Measurements from ENCODE around the gene GPR152. TPM values are rescaled to one million over a fixed set of nuclear protein-coding genes. Genes with fewer than 3 reads are reported as not detected.
A peak's percentile ranks its signal among the peaks of the same experiment; 100 is the strongest.

Gene GPR152
- total RNA-seq, 2 experiments from 2014 or later: not detected

DNA sequence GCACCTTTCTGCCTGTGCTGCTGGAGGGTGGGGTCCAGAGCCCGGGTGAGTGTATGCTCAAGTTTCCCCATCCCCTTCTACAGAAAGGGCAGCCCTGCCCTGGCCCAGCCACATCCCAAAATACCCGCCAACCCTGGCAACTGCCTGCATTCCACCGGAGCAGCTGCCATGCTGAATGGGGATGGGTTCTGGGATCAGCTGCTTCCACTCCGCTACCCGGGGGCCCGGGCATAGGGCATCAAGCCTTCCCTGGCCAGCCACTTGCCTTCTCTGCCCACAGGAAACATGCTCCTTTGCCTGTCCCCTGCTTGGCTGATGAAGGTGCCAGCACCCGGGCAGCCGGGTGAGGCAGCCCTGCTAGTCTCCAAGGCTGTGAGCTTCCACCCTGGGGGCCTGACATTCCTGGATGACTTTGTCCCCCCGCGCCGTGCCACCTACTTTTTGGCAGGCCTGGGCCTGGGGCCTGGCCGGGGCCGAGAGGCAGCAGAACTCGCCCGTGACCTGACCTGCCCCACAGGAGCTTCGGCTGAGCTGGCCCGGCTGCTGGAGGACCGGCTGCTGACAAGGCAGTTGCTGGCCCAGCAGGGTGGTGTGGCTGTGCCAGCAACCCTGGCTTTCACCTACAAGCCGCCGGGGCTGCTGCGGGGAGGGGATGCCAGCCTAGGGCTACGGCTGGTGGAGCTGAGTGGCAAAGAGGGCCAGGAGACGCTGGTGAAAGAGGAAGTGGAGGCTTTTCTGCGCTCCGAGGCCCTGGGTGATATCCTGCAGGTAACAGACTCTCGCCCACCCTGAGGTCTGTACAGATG is 33.9 kb downstream of the GPR152 start:
- H3K4me1 Mint-ChIP-seq (ENCODE audit: low read depth): peaks cover 63% of the 10 kb centered on the region
- Histone ChIP-seq H3K4me3 (ENCODE audit: low read length) (peak overlapping the region; percentile 50), H3K9me3 (ENCODE audit: control insufficient read depth in 1 of 2, insufficient read depth in 1 of 2, low read length in 2 of 2) (no peaks in the 10 kb centered on the region), H3K36me3 (ENCODE audit: insufficient read depth, low read length) (no peaks in the 10 kb centered on the region), H3K4me1 (ENCODE audit: insufficient read depth, low read length) (peaks cover 72% of the 10 kb centered on the region), H3K27me3 (ENCODE audit: control insufficient read depth in 1 of 2, insufficient read depth in 2 of 2, low read length in 2 of 2) (no peaks in the 10 kb centered on the region), H3K27ac (ENCODE audit: low read depth in 1 of 2, low read length in 2 of 2) (peak overlapping the region; percentile 52 to 79)
- DNase-seq (peak in 10 of 14 experiments; percentile 39 to 70 (median 52)), ATAC-seq (ENCODE audit: poor library complexity) (peak; percentile 9)
- TF ChIP-seq, protein P1, sequence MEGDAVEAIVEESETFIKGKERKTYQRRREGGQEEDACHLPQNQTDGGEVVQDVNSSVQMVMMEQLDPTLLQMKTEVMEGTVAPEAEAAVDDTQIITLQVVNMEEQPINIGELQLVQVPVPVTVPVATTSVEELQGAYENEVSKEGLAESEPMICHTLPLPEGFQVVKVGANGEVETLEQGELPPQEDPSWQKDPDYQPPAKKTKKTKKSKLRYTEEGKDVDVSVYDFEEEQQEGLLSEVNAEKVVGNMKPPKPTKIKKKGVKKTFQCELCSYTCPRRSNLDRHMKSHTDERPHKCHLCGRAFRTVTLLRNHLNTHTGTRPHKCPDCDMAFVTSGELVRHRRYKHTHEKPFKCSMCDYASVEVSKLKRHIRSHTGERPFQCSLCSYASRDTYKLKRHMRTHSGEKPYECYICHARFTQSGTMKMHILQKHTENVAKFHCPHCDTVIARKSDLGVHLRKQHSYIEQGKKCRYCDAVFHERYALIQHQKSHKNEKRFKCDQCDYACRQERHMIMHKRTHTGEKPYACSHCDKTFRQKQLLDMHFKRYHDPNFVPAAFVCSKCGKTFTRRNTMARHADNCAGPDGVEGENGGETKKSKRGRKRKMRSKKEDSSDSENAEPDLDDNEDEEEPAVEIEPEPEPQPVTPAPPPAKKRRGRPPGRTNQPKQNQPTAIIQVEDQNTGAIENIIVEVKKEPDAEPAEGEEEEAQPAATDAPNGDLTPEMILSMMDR (IDR thresholded peaks at IDR 0.05): no peak
- peak overlapping the region; percentile 94 for H3K27ac Mint-ChIP-seq
- ChIA-PET POLR2A (interaction anchor here (0.6 to 12.5 kb wide), 18 partner anchors 11 to 179 kb away, joined by 3 to 411 read pairs (median 4); partner anchors contain the start of genes AIP, CORO1B, POLD4 and PPP1CA), CTCF (interaction anchor here (6.0 kb wide), 1 partner anchor 15 kb away, joined by 46 read pairs; the partner anchor contains the start of genes PPP1CA and TBC1D10C)
- intact Hi-C loops (cut with DNase I, micrococcal nuclease): loop anchor here in 1 of 2 experiments (5.0 kb wide), 3 partner anchors 49 to 89 kb away; partner anchors contain the start of genes AIP, CDK2AP2, PITPNM1 and TMEM134
- H3K9me3 Mint-ChIP-seq: no peaks in the 10 kb centered on the region
- H3K27me3 Mint-ChIP-seq: no peaks in the 10 kb centered on the region
- peak overlapping the region; percentile 90 for H3K4me3 Mint-ChIP-seq
- H3K36me3 Mint-ChIP-seq (ENCODE audit: low read depth): peaks cover 4% of the 10 kb centered on the region

DNA sequence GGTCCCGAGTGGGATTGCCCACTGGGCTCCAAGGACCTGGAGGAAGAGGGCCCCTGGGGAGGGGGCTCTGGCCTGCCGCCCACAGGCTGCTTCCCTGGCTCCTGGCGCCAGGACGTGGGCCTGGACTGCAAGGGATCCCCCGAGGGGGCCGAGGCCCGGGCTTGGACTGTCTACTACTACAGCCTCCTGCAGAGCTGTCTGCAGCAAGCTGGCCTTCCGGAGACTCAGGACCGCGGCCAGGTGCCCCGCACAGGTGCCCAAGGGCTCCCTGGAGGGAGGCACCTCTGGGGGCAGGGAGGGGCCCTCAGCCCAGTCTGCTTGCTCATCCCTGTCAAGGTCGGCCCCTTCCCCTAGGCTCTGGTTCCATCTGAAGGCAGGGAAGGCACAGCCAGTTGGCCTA is 35.1 kb downstream of the GPR152 start:
- peaks cover 67% of the 10 kb centered on the region for H3K4me1 Mint-ChIP-seq (ENCODE audit: low read depth)
- TF ChIP-seq, protein P1 (IDR thresholded peaks at IDR 0.05): no peak

More for the DNA sequence above, 35.1 kb downstream of the GPR152 start:
- intact Hi-C loops (cut with DNase I, micrococcal nuclease): loop anchor here in 1 of 2 experiments (1.0 to 5.0 kb wide), 4 partner anchors 14 to 90 kb away; partner anchors contain the start of genes AIP, CDK2AP2, PITPNM1 and TMEM134
- Histone ChIP-seq H3K36me3 (ENCODE audit: insufficient read depth, low read length) (no peaks in the 10 kb centered on the region), H3K27me3 (ENCODE audit: control insufficient read depth in 1 of 2, insufficient read depth in 2 of 2, low read length in 2 of 2) (no peaks in the 10 kb centered on the region), H3K4me3 (ENCODE audit: low read length) (peak overlapping the region; percentile 35), H3K9me3 (ENCODE audit: control insufficient read depth in 1 of 2, insufficient read depth in 1 of 2, low read length in 2 of 2) (no peaks in the 10 kb centered on the region), H3K4me1 (ENCODE audit: insufficient read depth, low read length) (peaks cover 85% of the 10 kb centered on the region), H3K27ac (ENCODE audit: low read depth in 1 of 2, low read length in 2 of 2) (peak overlapping the region; percentile 78 to 79)
- peaks cover 4% of the 10 kb centered on the region for H3K36me3 Mint-ChIP-seq (ENCODE audit: low read depth)
- H3K27ac Mint-ChIP-seq: peak overlapping the region; percentile 94
- no peaks in the 10 kb centered on the region for H3K27me3 Mint-ChIP-seq
- DNase-seq (peak in 2 of 14 experiments; percentile 13 to 35), ATAC-seq (ENCODE audit: poor library complexity) (no peak)
- H3K4me3 Mint-ChIP-seq: peak overlapping the region; percentile 65
- H3K9me3 Mint-ChIP-seq: no peaks in the 10 kb centered on the region
- ChIA-PET CTCF (interaction anchor here (1.3 to 6.0 kb wide), 4 partner anchors 9 to 52 kb away, joined by 3 to 46 read pairs (median 4); partner anchors contain the start of genes PPP1CA and TBC1D10C), POLR2A (interaction anchor here (0.7 to 12.5 kb wide), 18 partner anchors 9 to 178 kb away, joined by 3 to 411 read pairs (median 5); partner anchors contain the start of genes AIP, CDK2AP2, GSTP1 and PPP1CA)
